ENCODE results near the gene COL16A1. TPM values are rescaled to one million over a fixed set of nuclear protein-coding genes. Genes with fewer than 3 reads are reported as not detected.

The COL16A1 gene
- total and polyA plus RNA-seq, 3 experiments from 2014 or later, result 0.85 TPM; not detected in 2

GRCh38 chr1:31717341-31717740 lies 13.5 kb upstream of the COL16A1 start:
- peaks cover 7% of the 10 kb centered on the region for H3K4me1 ChIP-seq (ENCODE audit: insufficient read depth, low read length)
- Mint-ChIP-seq H3K36me3 (peaks cover 0 to 2% (median 0%) of the 10 kb centered on the region in 3 donors), H3K4me1 (peaks cover 12 to 20% (median 15%) of the 10 kb centered on the region in 3 donors), H3K27me3 (peaks cover 51 to 77% of the 10 kb centered on the region in 2 donors), H3K9me3 (peaks cover 0 to under 1% (median 0%) of the 10 kb centered on the region in 5 donors), H3K4me3 (no peak overlapping the region), H3K27ac (peak overlapping the region in 1 of 8 donors; percentile 23)
- H3K36me3 ChIP-seq (ENCODE audit: insufficient read depth, low read length), result no peaks in the 10 kb centered on the region
- H3K9me3 ChIP-seq (ENCODE audit: low read length), result no peaks in the 10 kb centered on the region
- CTCF ChIA-PET, result interaction anchor here (0.9 to 2.2 kb wide), 3 partner anchors 11 to 239 kb away, joined by 3 to 5 read pairs (median 3); no protein-coding TSS in a partner anchor
- DNase-seq, result no peak
- no peak overlapping the region for H3K4me3 ChIP-seq (ENCODE audit: low read length)
- H3K27ac ChIP-seq (ENCODE audit: low read depth, low read length), result no peak overlapping the region
- POLR2A ChIA-PET, result no interaction called here
- H3K27me3 ChIP-seq (ENCODE audit: insufficient read depth, low read length, poor library complexity, severe bottlenecking), result peaks cover 19% of the 10 kb centered on the region

- Mint-ChIP-seq H3K36me3 (peaks cover 0 to 5% (median 0%) of the 10 kb centered on the region in 3 donors), H3K4me3 (peak overlapping the region in 6 of 7 donors; percentile 52 to 89 (median 66)), H3K9me3 (no peaks in the 10 kb centered on the region), H3K27me3 (peaks cover 46 to 73% of the 10 kb centered on the region in 2 donors), H3K27ac (no peak overlapping the region), H3K4me1 (peaks cover 12 to 20% (median 15%) of the 10 kb centered on the region in 3 donors)
- no peaks in the 10 kb centered on the region for H3K36me3 ChIP-seq (ENCODE audit: insufficient read depth, low read length)
- DNase-seq, result no peak
- H3K9me3 ChIP-seq (ENCODE audit: low read length), result no peaks in the 10 kb centered on the region
- H3K27ac ChIP-seq (ENCODE audit: low read depth, low read length), result no peak overlapping the region
- peaks cover 19% of the 10 kb centered on the region for H3K27me3 ChIP-seq (ENCODE audit: insufficient read depth, low read length, poor library complexity, severe bottlenecking)
- peaks cover 7% of the 10 kb centered on the region for H3K4me1 ChIP-seq (ENCODE audit: insufficient read depth, low read length)
- CTCF ChIA-PET, result interaction anchor here (0.7 to 2.2 kb wide), 6 partner anchors 10 to 74 kb away, joined by 3 to 7 read pairs (median 4); no protein-coding TSS in a partner anchor
- POLR2A ChIA-PET, result no interaction called here
- H3K4me3 ChIP-seq (ENCODE audit: low read length), result no peak overlapping the region
These were observed 12.0 kb upstream of the COL16A1 start for GRCh38 chr1:31715873-31716220.

- DNase-seq, result peak in 1 of 5 donors; percentile 10
- peaks cover 7% of the 10 kb centered on the region for H3K4me1 ChIP-seq (ENCODE audit: insufficient read depth, low read length)
These were observed 11.5 kb upstream of the COL16A1 start for GRCh38 chr1:31715087-31715872.

GRCh38 chr1:31714442-31715086 lies 10.7 kb upstream of the COL16A1 start:
- H3K4me1 Mint-ChIP-seq, result peaks cover 12 to 20% (median 15%) of the 10 kb centered on the region in 3 donors
- no peaks in the 10 kb centered on the region for H3K9me3 Mint-ChIP-seq
- peak in 1 of 5 donors; percentile 6 for DNase-seq
- ChIA-PET POLR2A (no interaction called here), CTCF (interaction anchor here (0.8 to 2.1 kb wide), 7 partner anchors 9 to 346 kb away, joined by 3 to 6 read pairs (median 3); no protein-coding TSS in a partner anchor)
- peak overlapping the region; percentile 20 to 72 (median 37) for H3K4me3 Mint-ChIP-seq
- peaks cover 19% of the 10 kb centered on the region for H3K27me3 ChIP-seq (ENCODE audit: insufficient read depth, low read length, poor library complexity, severe bottlenecking)
- peaks cover 7% of the 10 kb centered on the region for H3K4me1 ChIP-seq (ENCODE audit: insufficient read depth, low read length)
- peaks cover 46 to 72% of the 10 kb centered on the region in 2 donors for H3K27me3 Mint-ChIP-seq
- no peaks in the 10 kb centered on the region for H3K36me3 ChIP-seq (ENCODE audit: insufficient read depth, low read length)
- H3K4me3 ChIP-seq (ENCODE audit: low read length), result no peak overlapping the region
- H3K27ac ChIP-seq (ENCODE audit: low read depth, low read length), result no peak overlapping the region
- H3K9me3 ChIP-seq (ENCODE audit: low read length), result no peaks in the 10 kb centered on the region
- peak overlapping the region in 1 of 8 donors; percentile 5 for H3K27ac Mint-ChIP-seq
- peaks cover 0 to 5% (median 0%) of the 10 kb centered on the region in 3 donors for H3K36me3 Mint-ChIP-seq

More at GRCh38 chr1:31715087-31715872, 11.5 kb upstream of the COL16A1 start:
- H3K4me3 Mint-ChIP-seq, result peak overlapping the region; percentile 9 to 86 (median 66)
- H3K4me1 Mint-ChIP-seq, result peaks cover 12 to 20% (median 15%) of the 10 kb centered on the region in 3 donors
- peak overlapping the region in 1 of 8 donors; percentile 43 for H3K27ac Mint-ChIP-seq
- peak overlapping the region; percentile 26 for H3K4me3 ChIP-seq (ENCODE audit: low read length)
- peaks cover 0 to 5% (median 0%) of the 10 kb centered on the region in 3 donors for H3K36me3 Mint-ChIP-seq
- H3K36me3 ChIP-seq (ENCODE audit: insufficient read depth, low read length), result no peaks in the 10 kb centered on the region
- CTCF ChIA-PET, result interaction anchor here (0.7 to 2.2 kb wide), 8 partner anchors 10 to 345 kb away, joined by 3 to 7 read pairs (median 3); no protein-coding TSS in a partner anchor
- no peaks in the 10 kb centered on the region for H3K9me3 Mint-ChIP-seq
- H3K27me3 Mint-ChIP-seq, result peaks cover 46 to 72% of the 10 kb centered on the region in 2 donors
- H3K9me3 ChIP-seq (ENCODE audit: low read length), result no peaks in the 10 kb centered on the region
- no peak overlapping the region for H3K27ac ChIP-seq (ENCODE audit: low read depth, low read length)
- peaks cover 19% of the 10 kb centered on the region for H3K27me3 ChIP-seq (ENCODE audit: insufficient read depth, low read length, poor library complexity, severe bottlenecking)
- POLR2A ChIA-PET, result no interaction called here

GRCh38 chr1:31712630-31713029 lies 8.8 kb upstream of the COL16A1 start:
- Mint-ChIP-seq H3K4me3 (no peak overlapping the region), H3K9me3 (no peaks in the 10 kb centered on the region), H3K36me3 (peaks cover 0 to 3% (median 0%) of the 10 kb centered on the region in 3 donors), H3K4me1 (peaks cover 18 to 28% (median 26%) of the 10 kb centered on the region in 3 donors), H3K27ac (no peak overlapping the region), H3K27me3 (peaks cover 42 to 72% of the 10 kb centered on the region in 2 donors)
- DNase-seq, result no peak
- Histone ChIP-seq H3K36me3 (ENCODE audit: insufficient read depth, low read length) (no peaks in the 10 kb centered on the region), H3K27ac (ENCODE audit: low read depth, low read length) (no peak overlapping the region), H3K9me3 (ENCODE audit: low read length) (no peaks in the 10 kb centered on the region), H3K4me1 (ENCODE audit: insufficient read depth, low read length) (peaks cover 7% of the 10 kb centered on the region), H3K4me3 (ENCODE audit: low read length) (no peak overlapping the region), H3K27me3 (ENCODE audit: insufficient read depth, low read length, poor library complexity, severe bottlenecking) (peaks cover 24% of the 10 kb centered on the region)
- ChIA-PET POLR2A (no interaction called here), CTCF (interaction anchor here (1.0 to 2.1 kb wide), 3 partner anchors 8 to 49 kb away, joined by 3 to 6 read pairs (median 3); no protein-coding TSS in a partner anchor)

- peaks cover 24% of the 10 kb centered on the region for H3K27me3 ChIP-seq (ENCODE audit: insufficient read depth, low read length, poor library complexity, severe bottlenecking)
- DNase-seq, result no peak
- no peak overlapping the region for H3K4me3 ChIP-seq (ENCODE audit: low read length)
- peaks cover 0 to 3% (median 0%) of the 10 kb centered on the region in 3 donors for H3K36me3 Mint-ChIP-seq
- H3K4me3 Mint-ChIP-seq, result no peak overlapping the region
- ChIA-PET POLR2A (no interaction called here), CTCF (interaction anchor here (1.0 to 1.4 kb wide), 4 partner anchors 8 to 77 kb away, joined by 3 to 7 read pairs (median 4); no protein-coding TSS in a partner anchor)
- no peaks in the 10 kb centered on the region for H3K9me3 Mint-ChIP-seq
- no peak overlapping the region for H3K27ac Mint-ChIP-seq
- H3K27me3 Mint-ChIP-seq, result peaks cover 41 to 69% of the 10 kb centered on the region in 2 donors
- H3K9me3 ChIP-seq (ENCODE audit: low read length), result no peaks in the 10 kb centered on the region
- peaks cover 7% of the 10 kb centered on the region for H3K4me1 ChIP-seq (ENCODE audit: insufficient read depth, low read length)
- H3K27ac ChIP-seq (ENCODE audit: low read depth, low read length), result no peak overlapping the region
- H3K4me1 Mint-ChIP-seq, result peaks cover 19 to 30% (median 28%) of the 10 kb centered on the region in 3 donors
- no peaks in the 10 kb centered on the region for H3K36me3 ChIP-seq (ENCODE audit: insufficient read depth, low read length)
These were observed 8.3 kb upstream of the COL16A1 start for GRCh38 chr1:31712068-31712467.

GRCh38 chr1:31708324-31708723 lies 4.5 kb upstream of the COL16A1 start:
- Histone ChIP-seq H3K27ac (ENCODE audit: low read depth, low read length) (no peak overlapping the region), H3K36me3 (ENCODE audit: insufficient read depth, low read length) (no peaks in the 10 kb centered on the region), H3K27me3 (ENCODE audit: insufficient read depth, low read length, poor library complexity, severe bottlenecking) (peaks cover 12% of the 10 kb centered on the region), H3K4me3 (ENCODE audit: low read length) (no peak overlapping the region), H3K9me3 (ENCODE audit: low read length) (no peaks in the 10 kb centered on the region), H3K4me1 (ENCODE audit: insufficient read depth, low read length) (peaks cover 15% of the 10 kb centered on the region)
- Mint-ChIP-seq H3K4me1 (peaks cover 24 to 33% (median 30%) of the 10 kb centered on the region in 3 donors), H3K27ac (peak overlapping the region in 1 of 8 donors; percentile 84), H3K9me3 (no peaks in the 10 kb centered on the region), H3K27me3 (peaks cover 32 to 65% of the 10 kb centered on the region in 2 donors), H3K4me3 (no peak overlapping the region), H3K36me3 (peaks cover 0 to 3% (median 0%) of the 10 kb centered on the region in 3 donors)
- DNase-seq, result no peak
- ChIA-PET CTCF (no interaction called here), POLR2A (no interaction called here)

Measured in CD8-positive, alpha-beta memory T cell (primary cell).